ENCODE results near the gene ATP6AP2.

ATP6AP2 gene

GRCh38 chrX:40622479-40623138 lies 41.8 kb downstream of the ATP6AP2 start:
- Histone ChIP-seq H3K56ac (ENCODE audit: low read length) (no peak overlapping the region), H3K27ac (ENCODE audit: low read depth, low read length) (no peak overlapping the region), H3K9ac (ENCODE audit: low read length) (no peak overlapping the region), H2BK5ac (ENCODE audit: low read length) (no peak overlapping the region), H3K4me3 (ENCODE audit: low read length) (no peak overlapping the region), H3K4ac (ENCODE audit: low read depth, low read length) (no peak overlapping the region), H2AK5ac (ENCODE audit: low read length) (no peak overlapping the region), H3K23ac (ENCODE audit: low read length) (no peak overlapping the region), H3K18ac (ENCODE audit: low read length) (no peak overlapping the region), H3K4me2 (ENCODE audit: low read length) (no peak overlapping the region), H3K79me2 (ENCODE audit: control insufficient read depth, insufficient read depth, low read length) (no peaks in the 10 kb centered on the region), H3K79me1 (ENCODE audit: low read length) (no peaks in the 10 kb centered on the region), H3K4me1 (ENCODE audit: control insufficient read depth, low read depth, low read length) (no peaks in the 10 kb centered on the region), H3K36me3 (ENCODE audit: control insufficient read depth, insufficient read depth, low read length) (no peaks in the 10 kb centered on the region), H3K27me3 (ENCODE audit: insufficient read depth, low read length, poor library complexity) (no peaks in the 10 kb centered on the region), H2BK15ac (replicated peaks; ENCODE audit: low read depth) (no peak overlapping the region), H4K8ac (ENCODE audit: low read depth, low read length) (no peak overlapping the region), H2BK120ac (ENCODE audit: low read depth, low read length) (no peak overlapping the region), H4K5ac (ENCODE audit: low read length) (no peak overlapping the region)
- DNase-seq, result no peak
- no CpG with 5 or more reads among the region's 18 CpGs for WGBS (ENCODE audit: extremely low coverage, insufficient coverage, low lambda C conversion rate)

- Histone ChIP-seq H3K4me2 (ENCODE audit: low read length) (no peak within 1 kb of the TSS), H3K18ac (ENCODE audit: low read length) (no peak within 1 kb of the TSS), H3K27me3 (ENCODE audit: insufficient read depth, low read length, poor library complexity) (no peaks in the 10 kb centered on the region), H3K79me1 (ENCODE audit: low read length) (no peaks in the 10 kb centered on the region), H3K36me3 (ENCODE audit: control insufficient read depth, insufficient read depth, low read length) (no peaks in the 10 kb centered on the region), H4K5ac (ENCODE audit: low read length) (no peak within 1 kb of the TSS), H3K23ac (ENCODE audit: low read length) (no peak within 1 kb of the TSS), H3K56ac (ENCODE audit: low read length) (no peak within 1 kb of the TSS), H2BK120ac (ENCODE audit: low read depth, low read length) (no peak within 1 kb of the TSS), H4K8ac (ENCODE audit: low read depth, low read length) (no peak within 1 kb of the TSS), H3K4me3 (ENCODE audit: low read length) (no peak within 1 kb of the TSS), H3K4me1 (ENCODE audit: control insufficient read depth, low read depth, low read length) (no peaks in the 10 kb centered on the region), H3K4ac (ENCODE audit: low read depth, low read length) (no peak within 1 kb of the TSS), H3K27ac (ENCODE audit: low read depth, low read length) (no peak within 1 kb of the TSS), H2AK5ac (ENCODE audit: low read length) (no peak within 1 kb of the TSS), H3K9ac (ENCODE audit: low read length) (no peak within 1 kb of the TSS), H3K79me2 (ENCODE audit: control insufficient read depth, insufficient read depth, low read length) (no peaks in the 10 kb centered on the region), H2BK15ac (replicated peaks; ENCODE audit: low read depth) (no peak within 1 kb of the TSS), H2BK5ac (ENCODE audit: low read length) (no peak within 1 kb of the TSS)
- no peak for DNase-seq
- WGBS (ENCODE audit: extremely low coverage, insufficient coverage, low lambda C conversion rate), result no CpG with 5 or more reads among the region's 38 CpGs
Observed at GRCh38 chrX:40623139-40623536, 42.4 kb downstream of the ATP6AP2 start, which contains the start of gene MPC1L. MPC1L (plus strand) TSS chrX:40623428; CDS start chrX:40623566, 138 bp downstream.

- H3K18ac ChIP-seq (ENCODE audit: low read length), result no peak overlapping the region
- no peaks in the 10 kb centered on the region for H3K27me3 ChIP-seq (ENCODE audit: insufficient read depth, low read length, poor library complexity)
- no peak overlapping the region for H3K4me2 ChIP-seq (ENCODE audit: low read length)
- H3K56ac ChIP-seq (ENCODE audit: low read length), result no peak overlapping the region
- no peak overlapping the region for H2BK120ac ChIP-seq (ENCODE audit: low read depth, low read length)
- no peak overlapping the region for H3K4me3 ChIP-seq (ENCODE audit: low read length)
- H4K5ac ChIP-seq (ENCODE audit: low read length), result no peak overlapping the region
- H3K4ac ChIP-seq (ENCODE audit: low read depth, low read length), result no peak overlapping the region
- H2BK5ac ChIP-seq (ENCODE audit: low read length), result no peak overlapping the region
- no CpG with 5 or more reads among the region's 32 CpGs for whole genome bisulfite sequencing (ENCODE audit: extremely low coverage, insufficient coverage, low lambda C conversion rate)
- no peak overlapping the region for H3K27ac ChIP-seq (ENCODE audit: low read depth, low read length)
- H3K4me1 ChIP-seq (ENCODE audit: control insufficient read depth, low read depth, low read length), result no peaks in the 10 kb centered on the region
- no peaks in the 10 kb centered on the region for H3K36me3 ChIP-seq (ENCODE audit: control insufficient read depth, insufficient read depth, low read length)
- no peak for DNase-seq
- no peak overlapping the region for H3K23ac ChIP-seq (ENCODE audit: low read length)
- H2BK15ac ChIP-seq (replicated peaks; ENCODE audit: low read depth), result no peak overlapping the region
- H4K8ac ChIP-seq (ENCODE audit: low read depth, low read length), result no peak overlapping the region
- H3K79me1 ChIP-seq (ENCODE audit: low read length), result no peaks in the 10 kb centered on the region
- H2AK5ac ChIP-seq (ENCODE audit: low read length), result no peak overlapping the region
- H3K9ac ChIP-seq (ENCODE audit: low read length), result no peak overlapping the region
- H3K79me2 ChIP-seq (ENCODE audit: control insufficient read depth, insufficient read depth, low read length), result no peaks in the 10 kb centered on the region
Observed at GRCh38 chrX:40623665-40624064, 42.9 kb downstream of the ATP6AP2 start.

DNA sequence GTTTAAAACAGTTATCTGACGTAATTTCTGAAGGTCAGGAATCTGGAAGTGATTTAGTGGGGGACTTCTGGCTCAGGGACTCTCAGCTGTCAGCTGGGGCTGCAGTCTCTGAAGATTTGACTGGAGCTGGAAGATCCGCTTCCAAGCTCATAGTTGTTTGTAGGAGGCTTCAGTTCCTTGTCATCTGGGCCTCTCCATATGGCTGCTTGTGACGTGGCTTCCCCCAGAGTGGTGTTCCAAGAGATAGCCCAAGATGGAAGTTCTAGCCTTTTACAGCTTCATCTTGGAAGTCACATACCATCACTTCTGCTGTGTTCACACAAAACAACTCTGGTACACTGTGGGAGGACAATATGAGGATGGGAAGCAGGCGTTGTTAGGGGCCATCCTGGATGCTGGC lies 44.5 kb downstream of the ATP6AP2 start:
- H2BK5ac ChIP-seq (ENCODE audit: low read length), result no peak overlapping the region
- no peaks in the 10 kb centered on the region for H3K27me3 ChIP-seq (ENCODE audit: insufficient read depth, low read length, poor library complexity)
- H2BK15ac ChIP-seq (replicated peaks; ENCODE audit: low read depth), result no peak overlapping the region
- no peak overlapping the region for H4K5ac ChIP-seq (ENCODE audit: low read length)
- no peak overlapping the region for H3K9ac ChIP-seq (ENCODE audit: low read length)
- H3K36me3 ChIP-seq (ENCODE audit: control insufficient read depth, insufficient read depth, low read length), result no peaks in the 10 kb centered on the region
- H3K56ac ChIP-seq (ENCODE audit: low read length), result no peak overlapping the region
- no peak overlapping the region for H3K4me2 ChIP-seq (ENCODE audit: low read length)
- no peak for DNase-seq
- H2AK5ac ChIP-seq (ENCODE audit: low read length), result no peak overlapping the region
- H3K18ac ChIP-seq (ENCODE audit: low read length), result no peak overlapping the region
- H2BK120ac ChIP-seq (ENCODE audit: low read depth, low read length), result no peak overlapping the region
- H3K23ac ChIP-seq (ENCODE audit: low read length), result no peak overlapping the region
- H3K79me2 ChIP-seq (ENCODE audit: control insufficient read depth, insufficient read depth, low read length), result no peaks in the 10 kb centered on the region
- H3K4me1 ChIP-seq (ENCODE audit: control insufficient read depth, low read depth, low read length), result no peaks in the 10 kb centered on the region
- no peaks in the 10 kb centered on the region for H3K79me1 ChIP-seq (ENCODE audit: low read length)
- H4K8ac ChIP-seq (ENCODE audit: low read depth, low read length), result no peak overlapping the region
- H3K4me3 ChIP-seq (ENCODE audit: low read length), result no peak overlapping the region
- no peak overlapping the region for H3K4ac ChIP-seq (ENCODE audit: low read depth, low read length)
- WGBS (ENCODE audit: extremely low coverage, insufficient coverage, low lambda C conversion rate), result no CpG with 5 or more reads among the region's 4 CpGs
- no peak overlapping the region for H3K27ac ChIP-seq (ENCODE audit: low read depth, low read length)

DNA sequence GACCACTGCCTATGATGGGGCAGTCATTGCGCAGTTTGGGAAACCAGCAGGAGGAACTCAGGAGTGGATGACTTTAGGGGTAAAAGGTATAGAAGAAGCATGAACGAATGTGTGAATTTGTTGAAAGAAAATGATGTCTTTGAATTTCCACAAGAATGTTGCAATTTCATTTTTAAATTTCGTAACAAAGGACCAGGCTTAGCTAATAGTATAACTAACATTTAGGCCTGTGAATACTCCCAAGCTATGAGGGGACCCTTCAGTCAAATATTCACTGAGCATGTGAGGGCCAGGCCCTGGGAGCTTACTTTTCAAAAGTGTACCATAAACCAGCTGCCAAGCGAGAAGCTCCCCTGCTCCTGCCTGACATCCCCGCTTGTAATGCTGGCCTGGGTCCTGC lies 47.7 kb downstream of the ATP6AP2 start:
- no peak overlapping the region for H3K4me3 ChIP-seq (ENCODE audit: low read length)
- H3K4me1 ChIP-seq (ENCODE audit: control insufficient read depth, low read depth, low read length), result no peaks in the 10 kb centered on the region
- no peak overlapping the region for H2BK15ac ChIP-seq (replicated peaks; ENCODE audit: low read depth)
- H4K5ac ChIP-seq (ENCODE audit: low read length), result no peak overlapping the region
- H3K23ac ChIP-seq (ENCODE audit: low read length), result no peak overlapping the region
- H3K9ac ChIP-seq (ENCODE audit: low read length), result no peak overlapping the region
- no peak overlapping the region for H2BK120ac ChIP-seq (ENCODE audit: low read depth, low read length)
- no peak overlapping the region for H3K4me2 ChIP-seq (ENCODE audit: low read length)
- no peak for DNase-seq
- H3K27ac ChIP-seq (ENCODE audit: low read depth, low read length), result no peak overlapping the region
- H4K8ac ChIP-seq (ENCODE audit: low read depth, low read length), result no peak overlapping the region
- H3K79me2 ChIP-seq (ENCODE audit: control insufficient read depth, insufficient read depth, low read length), result no peaks in the 10 kb centered on the region
- H3K18ac ChIP-seq (ENCODE audit: low read length), result no peak overlapping the region
- H2AK5ac ChIP-seq (ENCODE audit: low read length), result no peak overlapping the region
- H3K36me3 ChIP-seq (ENCODE audit: control insufficient read depth, insufficient read depth, low read length), result no peaks in the 10 kb centered on the region
- H3K4ac ChIP-seq (ENCODE audit: low read depth, low read length), result no peak overlapping the region
- H3K79me1 ChIP-seq (ENCODE audit: low read length), result no peaks in the 10 kb centered on the region
- WGBS (ENCODE audit: extremely low coverage, insufficient coverage, low lambda C conversion rate), result 100% methylated on average over 1 of the region's 5 CpGs
- no peak overlapping the region for H2BK5ac ChIP-seq (ENCODE audit: low read length)
- no peak overlapping the region for H3K56ac ChIP-seq (ENCODE audit: low read length)
- no peaks in the 10 kb centered on the region for H3K27me3 ChIP-seq (ENCODE audit: insufficient read depth, low read length, poor library complexity)

DNA sequence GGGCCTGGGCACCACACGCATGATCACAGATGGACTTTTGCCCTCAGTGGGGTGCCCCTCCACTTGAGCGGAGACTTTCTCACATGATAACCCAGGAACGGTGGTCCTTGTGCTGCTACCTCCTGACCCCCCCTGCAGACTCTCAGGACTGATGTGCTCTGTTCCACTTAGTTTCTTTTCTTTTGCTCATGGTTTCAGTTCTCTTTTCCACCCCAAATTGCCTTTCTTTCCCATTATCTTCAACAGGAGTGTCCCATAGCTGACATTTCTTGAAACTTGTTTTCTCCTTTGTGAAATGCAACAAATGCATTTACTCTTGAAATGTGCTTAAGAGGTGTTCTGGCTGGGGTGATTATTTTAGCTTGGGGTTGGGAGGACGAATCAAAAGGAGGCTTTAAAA lies 51.4 kb downstream of the ATP6AP2 start:
- Histone ChIP-seq H3K79me2 (ENCODE audit: control insufficient read depth, insufficient read depth, low read length) (no peaks in the 10 kb centered on the region), H3K23ac (ENCODE audit: low read length) (no peak overlapping the region), H3K4ac (ENCODE audit: low read depth, low read length) (no peak overlapping the region), H3K27me3 (ENCODE audit: insufficient read depth, low read length, poor library complexity) (no peaks in the 10 kb centered on the region), H3K4me2 (ENCODE audit: low read length) (no peak overlapping the region), H3K36me3 (ENCODE audit: control insufficient read depth, insufficient read depth, low read length) (no peaks in the 10 kb centered on the region), H4K8ac (ENCODE audit: low read depth, low read length) (no peak overlapping the region), H2AK5ac (ENCODE audit: low read length) (no peak overlapping the region), H3K9ac (ENCODE audit: low read length) (no peak overlapping the region), H3K56ac (ENCODE audit: low read length) (no peak overlapping the region), H2BK15ac (replicated peaks; ENCODE audit: low read depth) (no peak overlapping the region), H3K18ac (ENCODE audit: low read length) (no peak overlapping the region), H3K4me3 (ENCODE audit: low read length) (no peak overlapping the region), H3K79me1 (ENCODE audit: low read length) (no peaks in the 10 kb centered on the region), H2BK120ac (ENCODE audit: low read depth, low read length) (no peak overlapping the region), H3K27ac (ENCODE audit: low read depth, low read length) (no peak overlapping the region), H3K4me1 (ENCODE audit: control insufficient read depth, low read depth, low read length) (no peaks in the 10 kb centered on the region), H2BK5ac (ENCODE audit: low read length) (no peak overlapping the region), H4K5ac (ENCODE audit: low read length) (no peak overlapping the region)
- WGBS (ENCODE audit: extremely low coverage, insufficient coverage, low lambda C conversion rate), result no CpG with 5 or more reads among the region's 4 CpGs
- no peak for DNase-seq
